Osteoblast (primary cell): ENCODE measurements around the gene ST3GAL3. TPM values are rescaled to one million over a fixed set of nuclear protein-coding genes. Genes with fewer than 3 reads are reported as not detected.

Experiments used
- DNase-seq: peaks from one replicate; pipeline ENCODE4 v3.0.0; 2011; ENCODE audit warnings: low spot score, mixed read lengths; ENCODE audit not compliant: insufficient read length; ENCODE audit errors: missing footprints
- H2AFZ ChIP-seq: 2 replicates; pipeline ENCODE4 v1.6.0; 2011; ENCODE audit warnings: mild to moderate bottlenecking, low read length
- H3K27ac ChIP-seq: 2 replicates; pipeline ENCODE4 v1.5.1; 2011; ENCODE audit warnings: mild to moderate bottlenecking, low read depth, low read length, moderate library complexity
- H3K27me3 ChIP-seq: 2 replicates; pipeline ENCODE4 v1.6.0; 2012; ENCODE audit warnings: mild to moderate bottlenecking, control low read depth, inconsistent platforms, low read length, moderate library complexity; ENCODE audit not compliant: insufficient read depth
- H3K36me3 ChIP-seq: 2 replicates; pipeline ENCODE4 v1.5.1; 2011; ENCODE audit warnings: mild to moderate bottlenecking, low read length, control low read depth, moderate library complexity; ENCODE audit not compliant: insufficient read depth
- H3K4me1 ChIP-seq: 2 replicates; pipeline ENCODE4 v1.5.1; 2011; ENCODE audit warnings: mild to moderate bottlenecking, low read length, control low read depth, moderate library complexity; ENCODE audit not compliant: insufficient read depth
- H3K4me2 ChIP-seq: 2 replicates; pipeline ENCODE4 v1.6.0; 2011; ENCODE audit warnings: mild to moderate bottlenecking, low read length; ENCODE audit not compliant: insufficient read depth
- H3K4me3 ChIP-seq: fragments of 200-600 bp; sonication (generic); 3 replicates; pipeline ENCODE4 v1.5.1; 2012; ENCODE audit warnings: mild to moderate bottlenecking, low read length, inconsistent platforms; ENCODE audit not compliant: insufficient read depth
- H3K79me2 ChIP-seq: 2 replicates; pipeline ENCODE4 v1.6.0; 2012; ENCODE audit warnings: mild to moderate bottlenecking, low read length, control low read depth, inconsistent platforms; ENCODE audit not compliant: insufficient read depth
- H3K9me3 ChIP-seq: 2 replicates; pipeline ENCODE4 v1.5.1; 2011; ENCODE audit warnings: low read depth, low read length, control low read depth
- H4K20me1 ChIP-seq: 2 replicates; pipeline ENCODE4 v1.6.0; 2012; ENCODE audit warnings: mild to moderate bottlenecking, low read length, control low read depth; ENCODE audit not compliant: insufficient read depth
- total RNA-seq: library from RNA; depleted of rRNA; stranded (reverse); fragments of >200 nt; gene quantifications from 2 replicates; pipeline ENCODE4 v1.2.3, GENCODE V29; 2012
- TF ChIP-seq, protein P1 (sequence below): IDR thresholded peaks from 2 replicates; pipeline ENCODE4 v1.5.1; 2011; ENCODE audit warnings: mild to moderate bottlenecking, low read depth, low read length, moderate library complexity; ENCODE audit errors: extremely low read depth

ST3GAL3 gene, protein sequence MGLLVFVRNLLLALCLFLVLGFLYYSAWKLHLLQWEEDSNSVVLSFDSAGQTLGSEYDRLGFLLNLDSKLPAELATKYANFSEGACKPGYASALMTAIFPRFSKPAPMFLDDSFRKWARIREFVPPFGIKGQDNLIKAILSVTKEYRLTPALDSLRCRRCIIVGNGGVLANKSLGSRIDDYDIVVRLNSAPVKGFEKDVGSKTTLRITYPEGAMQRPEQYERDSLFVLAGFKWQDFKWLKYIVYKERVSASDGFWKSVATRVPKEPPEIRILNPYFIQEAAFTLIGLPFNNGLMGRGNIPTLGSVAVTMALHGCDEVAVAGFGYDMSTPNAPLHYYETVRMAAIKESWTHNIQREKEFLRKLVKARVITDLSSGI
- 18.0 and 18.5 TPM in 2 replicates for total RNA-seq

DNA sequence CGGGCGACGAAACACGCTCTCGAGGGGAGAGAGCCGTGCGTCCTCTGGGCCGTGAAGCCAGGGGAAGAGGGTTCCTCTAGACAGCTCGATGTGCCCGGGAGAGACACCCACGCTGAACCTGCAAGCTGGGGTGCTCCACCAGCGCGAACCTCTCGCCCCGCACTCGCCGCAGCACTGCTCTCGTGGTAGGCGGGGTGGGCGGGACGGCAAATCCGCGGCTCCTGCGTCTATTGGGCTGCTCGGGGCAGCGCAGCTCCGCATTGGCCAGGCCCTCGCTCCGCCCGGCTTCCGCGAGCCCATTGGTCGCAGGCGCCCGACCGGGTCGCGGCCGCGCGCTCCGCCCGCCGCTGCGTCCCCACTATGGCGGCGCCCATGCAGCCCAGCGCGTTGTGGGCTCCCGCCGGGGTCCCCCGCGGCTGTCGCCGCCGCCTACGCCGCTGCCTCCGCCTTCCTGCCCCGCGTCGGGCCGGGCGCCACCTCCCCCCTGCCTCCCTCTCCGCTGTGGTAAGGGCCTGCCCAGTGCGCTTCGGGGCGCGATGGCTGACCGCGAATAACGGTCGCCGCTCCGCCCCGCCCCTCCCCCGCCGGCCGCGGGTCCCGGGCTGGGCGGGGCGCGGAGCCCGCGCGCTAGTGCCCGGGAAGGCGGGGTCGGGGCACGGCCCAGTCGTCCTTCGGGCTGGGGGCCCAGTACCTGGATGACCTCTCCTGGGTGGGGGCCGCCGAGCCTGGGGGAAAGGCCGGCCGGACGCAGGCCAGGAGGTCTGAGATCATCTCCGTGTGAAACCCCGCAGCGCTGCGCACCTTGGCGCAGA is at the start of gene ST3GAL3:
Gene ST3GAL3, plus strand, starts transcription at position 347 of the 812 bp plus-strand sequence. CDS start 28,727 bp downstream, outside the sequence.
- Histone ChIP-seq H3K4me2 (peak within 1 kb of the TSS; percentile 89), H3K9me3 (no peaks in the 10 kb centered on the region), H2AFZ (peak within 1 kb of the TSS; percentile 83), H4K20me1 (peaks cover 8% of the 10 kb centered on the region), H3K27me3 (no peaks in the 10 kb centered on the region), H3K36me3 (peaks cover 31% of the 10 kb centered on the region), H3K79me2 (peaks cover 35% of the 10 kb centered on the region), H3K4me1 (peaks cover 49% of the 10 kb centered on the region), H3K27ac (peak within 1 kb of the TSS; percentile 88), H3K4me3 (peak within 1 kb of the TSS; percentile 85)
- DNase-seq: peak; percentile 99
- TF ChIP-seq, protein P1, sequence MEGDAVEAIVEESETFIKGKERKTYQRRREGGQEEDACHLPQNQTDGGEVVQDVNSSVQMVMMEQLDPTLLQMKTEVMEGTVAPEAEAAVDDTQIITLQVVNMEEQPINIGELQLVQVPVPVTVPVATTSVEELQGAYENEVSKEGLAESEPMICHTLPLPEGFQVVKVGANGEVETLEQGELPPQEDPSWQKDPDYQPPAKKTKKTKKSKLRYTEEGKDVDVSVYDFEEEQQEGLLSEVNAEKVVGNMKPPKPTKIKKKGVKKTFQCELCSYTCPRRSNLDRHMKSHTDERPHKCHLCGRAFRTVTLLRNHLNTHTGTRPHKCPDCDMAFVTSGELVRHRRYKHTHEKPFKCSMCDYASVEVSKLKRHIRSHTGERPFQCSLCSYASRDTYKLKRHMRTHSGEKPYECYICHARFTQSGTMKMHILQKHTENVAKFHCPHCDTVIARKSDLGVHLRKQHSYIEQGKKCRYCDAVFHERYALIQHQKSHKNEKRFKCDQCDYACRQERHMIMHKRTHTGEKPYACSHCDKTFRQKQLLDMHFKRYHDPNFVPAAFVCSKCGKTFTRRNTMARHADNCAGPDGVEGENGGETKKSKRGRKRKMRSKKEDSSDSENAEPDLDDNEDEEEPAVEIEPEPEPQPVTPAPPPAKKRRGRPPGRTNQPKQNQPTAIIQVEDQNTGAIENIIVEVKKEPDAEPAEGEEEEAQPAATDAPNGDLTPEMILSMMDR: no peak

DNA sequence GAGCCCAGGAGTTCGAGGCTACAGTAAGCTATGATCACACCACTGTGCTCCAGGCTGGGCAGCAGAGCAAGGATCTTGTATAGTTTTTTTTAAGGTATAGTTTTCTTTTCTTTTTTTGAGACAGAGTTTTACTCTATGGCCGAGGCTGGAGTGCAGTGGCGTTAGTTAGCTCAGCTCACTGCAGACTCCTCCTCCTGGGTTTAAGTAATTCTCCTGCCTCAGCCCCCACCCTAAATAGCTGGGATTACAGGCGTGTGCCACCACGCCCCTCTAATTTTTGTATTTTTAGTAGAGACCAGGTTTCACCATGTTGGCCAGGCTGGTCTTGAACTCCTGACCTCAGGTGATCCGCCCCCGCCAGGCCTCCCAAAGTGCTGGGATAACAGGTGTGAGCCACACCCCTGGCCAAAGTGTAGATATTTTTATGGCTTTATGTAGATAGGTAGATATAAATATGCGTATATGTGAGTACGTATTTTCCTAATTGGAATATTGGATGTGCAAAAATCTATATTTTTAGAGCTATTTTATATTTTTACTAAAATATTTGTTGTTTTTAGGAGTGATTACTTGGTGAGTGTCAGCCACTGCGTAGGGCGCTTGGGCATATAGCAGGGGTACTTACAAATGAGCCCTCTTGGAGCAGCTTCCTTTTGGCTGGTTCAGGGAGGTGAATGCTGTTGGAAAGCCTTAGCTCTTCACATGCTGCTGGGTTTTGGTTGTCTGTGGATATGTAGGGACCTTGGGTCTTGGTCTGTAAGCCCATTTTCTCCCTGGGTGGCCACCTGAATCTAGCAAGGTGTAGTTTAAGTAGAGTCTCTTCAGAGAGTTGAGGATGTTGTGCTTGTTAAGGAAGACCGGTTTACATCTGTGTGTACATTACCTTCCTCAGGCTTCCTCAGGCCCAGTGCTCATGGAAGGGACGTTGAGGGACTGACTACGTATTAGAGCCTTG is 47.8 kb upstream of the ST3GAL3 start:
- Histone ChIP-seq H4K20me1 (no peaks in the 10 kb centered on the region), H3K27ac (no peak overlapping the region), H3K9me3 (no peaks in the 10 kb centered on the region), H3K4me1 (no peaks in the 10 kb centered on the region), H3K4me2 (no peak overlapping the region), H3K79me2 (peaks cover 14% of the 10 kb centered on the region), H2AFZ (no peak overlapping the region), H3K27me3 (no peaks in the 10 kb centered on the region), H3K4me3 (no peak overlapping the region), H3K36me3 (peaks cover 81% of the 10 kb centered on the region)
- DNase-seq: no peak
- TF ChIP-seq, protein P1: no peak

DNA sequence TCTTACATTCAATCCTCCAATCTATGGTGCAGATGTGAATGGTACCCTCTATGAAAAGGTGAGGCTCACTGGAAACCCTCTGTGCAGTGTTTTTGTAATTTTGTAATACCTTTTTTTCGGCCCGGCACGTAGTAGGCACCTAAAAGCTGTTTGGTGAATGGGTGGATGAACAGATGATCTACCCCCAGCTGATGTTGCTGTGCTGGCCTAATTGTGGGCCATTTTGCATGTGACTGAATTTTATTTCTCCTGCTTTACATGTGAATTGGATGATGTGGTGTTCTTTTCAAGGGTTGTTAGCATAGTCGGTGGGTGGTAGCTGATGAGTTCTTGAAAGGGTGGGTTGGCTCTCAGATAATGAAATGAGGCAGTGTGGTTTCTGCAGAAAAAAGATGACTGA is 47.0 kb upstream of the ST3GAL3 start:
- no peak overlapping the region for H2AFZ ChIP-seq
- no peak for DNase-seq
- TF ChIP-seq, protein P1: no peak
- no peaks in the 10 kb centered on the region for H3K27me3 ChIP-seq
- no peaks in the 10 kb centered on the region for H4K20me1 ChIP-seq
- peaks cover 6% of the 10 kb centered on the region for H3K79me2 ChIP-seq
- no peak overlapping the region for H3K4me2 ChIP-seq
- no peak overlapping the region for H3K4me3 ChIP-seq
- H3K9me3 ChIP-seq: no peaks in the 10 kb centered on the region
- H3K27ac ChIP-seq: no peak overlapping the region
- no peaks in the 10 kb centered on the region for H3K4me1 ChIP-seq
- H3K36me3 ChIP-seq: peaks cover 81% of the 10 kb centered on the region
